Measurements from ENCODE around the gene OR10H2.
"Not testable (repeated sequence)": the region's sequence is repeated elsewhere in the genome, so short reads cannot be mapped to it uniquely, and the experiment has no call there.

The OR10H2 gene

GRCh38 chr19:15727724-15728123 lies at the start of gene OR10H2:
Gene OR10H2 (plus strand): TSS chr19:15728024. CDS start chr19:15728044, 20 bp downstream.
- no peak for DNase-seq (ENCODE audit: low read depth in 2 of 2)

- DNase-seq (ENCODE audit: low read depth in 2 of 2), result no peak
These were observed 48.7 kb upstream of the OR10H2 start for GRCh38 chr19:15679089-15679488.

DNA sequence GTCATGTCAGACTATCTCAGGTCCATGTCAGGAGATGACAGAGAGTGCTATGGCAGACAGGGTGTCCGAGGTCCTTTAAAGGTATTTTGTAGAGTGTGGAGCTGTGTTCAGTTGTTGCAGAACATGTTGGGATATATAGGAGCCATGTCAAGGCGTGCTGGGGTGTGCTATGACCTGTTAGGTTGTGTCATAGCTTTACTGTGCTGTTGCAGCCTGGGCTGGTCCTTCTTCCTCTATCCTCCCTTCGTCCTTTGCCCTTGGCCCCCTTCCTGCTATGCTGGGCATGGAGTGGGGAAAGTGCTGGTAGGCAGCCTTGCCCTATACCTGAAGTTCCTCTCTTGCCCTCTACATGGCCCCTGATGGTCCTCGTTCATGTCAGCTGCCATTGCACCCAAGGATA lies 48.0 kb upstream of the OR10H2 start:
- DNase-seq (ENCODE audit: low read depth in 2 of 2), result not testable (repeated sequence)

DNA sequence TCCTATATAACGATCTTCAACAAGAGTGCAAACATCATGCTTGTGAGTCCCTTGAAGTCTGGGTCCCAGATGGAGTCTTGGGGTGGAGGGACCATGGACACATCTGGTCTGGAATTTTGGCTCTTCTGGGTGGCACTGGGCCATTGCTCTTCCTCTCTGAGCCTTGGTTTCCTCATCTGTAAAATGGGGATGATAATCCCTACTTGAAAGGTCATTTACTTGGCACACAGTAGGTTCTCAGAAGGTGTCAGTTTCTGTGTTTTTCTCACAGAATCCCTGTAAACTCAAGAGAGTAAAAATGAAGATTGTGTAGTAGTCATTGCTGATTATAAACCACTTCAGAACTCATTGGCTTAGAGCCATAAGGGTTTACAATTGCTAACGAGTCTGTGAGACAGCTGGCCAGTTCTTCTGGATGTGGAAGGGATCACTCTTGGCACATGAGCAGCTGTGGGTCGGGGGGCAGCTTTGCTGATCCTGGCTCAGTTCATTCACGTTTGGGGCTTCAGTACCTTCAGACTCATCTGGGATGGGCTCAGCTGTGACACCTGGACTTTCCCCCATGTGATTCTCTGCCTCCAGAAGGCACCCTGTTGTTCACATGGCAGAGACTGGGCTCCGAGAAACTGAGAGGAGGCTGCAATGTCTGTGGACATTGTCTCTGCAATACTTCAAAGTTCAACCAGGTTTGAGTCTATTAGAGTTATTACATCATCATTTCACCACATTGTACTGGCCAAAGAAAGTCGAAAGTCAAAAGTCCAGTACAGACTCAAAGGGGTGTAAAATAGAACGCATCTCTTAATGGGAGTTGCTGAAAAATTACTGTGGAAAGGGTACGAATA lies 47.1 kb upstream of the OR10H2 start:
- DNase-seq (ENCODE audit: low read depth in 2 of 2), result no peak

DNA sequence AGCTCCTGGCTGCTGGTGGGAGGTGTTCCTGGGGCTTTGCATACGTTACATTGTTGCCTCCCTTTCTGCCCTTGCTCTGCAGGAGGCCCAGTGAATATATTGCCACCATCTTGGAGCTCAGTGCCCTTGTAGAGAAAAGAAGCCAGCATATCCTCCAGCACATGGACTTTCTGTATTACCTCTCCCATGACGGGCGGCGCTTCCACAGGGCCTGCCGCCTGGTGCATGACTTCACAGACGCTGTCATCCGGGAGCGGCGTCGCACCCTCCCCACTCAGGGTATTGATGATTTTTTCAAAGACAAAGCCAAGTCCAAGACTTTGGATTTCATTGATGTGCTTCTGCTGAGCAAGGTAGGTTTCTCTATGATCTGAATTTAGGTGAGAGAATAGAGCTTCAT lies 44.4 kb upstream of the OR10H2 start:
- DNase-seq (ENCODE audit: low read depth in 2 of 2), result no peak

DNA sequence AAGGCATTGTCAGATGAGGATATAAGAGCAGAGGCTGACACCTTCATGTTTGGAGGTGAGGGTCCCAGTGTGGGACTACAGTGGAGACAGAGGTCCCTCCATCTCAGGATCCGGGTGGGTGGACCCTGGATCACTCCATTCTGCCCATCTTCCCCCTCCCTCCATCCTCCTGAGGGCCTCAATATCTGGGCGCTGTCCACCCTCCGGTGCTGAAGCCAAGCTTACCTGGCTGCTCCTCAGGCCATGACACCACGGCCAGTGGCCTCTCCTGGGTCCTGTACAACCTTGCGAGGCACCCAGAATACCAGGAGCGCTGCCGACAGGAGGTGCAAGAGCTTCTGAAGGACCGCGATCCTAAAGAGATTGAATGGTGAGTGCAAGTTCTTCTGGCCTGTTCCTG lies 43.0 kb upstream of the OR10H2 start:
- DNase-seq (ENCODE audit: low read depth in 2 of 2), result no peak

DNA sequence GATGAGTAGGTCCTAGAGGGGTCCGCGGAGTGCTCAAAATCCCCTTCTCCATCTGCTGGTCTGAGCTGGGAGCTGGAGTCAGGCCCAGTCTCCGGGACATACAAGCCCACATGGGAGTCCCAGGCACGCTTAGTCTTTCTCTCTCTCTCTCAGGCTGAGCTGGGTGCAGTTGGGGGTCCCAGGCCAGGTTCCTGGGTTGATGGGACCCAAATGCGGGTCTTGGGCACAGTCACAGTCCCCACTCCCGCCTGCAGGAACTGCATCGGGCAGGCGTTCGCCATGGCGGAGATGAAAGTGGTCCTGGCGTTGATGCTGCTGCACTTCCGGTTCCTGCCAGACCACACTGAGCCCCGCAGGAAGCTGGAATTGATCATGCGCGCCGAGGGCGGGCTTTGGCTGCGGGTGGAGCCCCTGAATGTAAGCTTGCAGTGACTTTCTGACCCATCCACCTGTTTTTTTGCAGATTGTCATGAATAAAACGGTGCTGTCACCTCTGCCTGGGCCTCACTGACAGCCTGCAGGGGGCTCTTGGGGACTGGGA lies 31.1 kb upstream of the OR10H2 start:
- no peak for DNase-seq (ENCODE audit: low read depth in 2 of 2)

- no peak for DNase-seq (ENCODE audit: low read depth in 2 of 2)
These were observed 25.9 kb upstream of the OR10H2 start for GRCh38 chr19:15701757-15702533.

GRCh38 chr19:15702534-15702930 lies 25.3 kb upstream of the OR10H2 start:
- DNase-seq (ENCODE audit: low read depth in 2 of 2), result no peak

- DNase-seq (ENCODE audit: low read depth in 2 of 2), result no peak
These were observed 13.2 kb upstream of the OR10H2 start for GRCh38 chr19:15714638-15715037.

DNA sequence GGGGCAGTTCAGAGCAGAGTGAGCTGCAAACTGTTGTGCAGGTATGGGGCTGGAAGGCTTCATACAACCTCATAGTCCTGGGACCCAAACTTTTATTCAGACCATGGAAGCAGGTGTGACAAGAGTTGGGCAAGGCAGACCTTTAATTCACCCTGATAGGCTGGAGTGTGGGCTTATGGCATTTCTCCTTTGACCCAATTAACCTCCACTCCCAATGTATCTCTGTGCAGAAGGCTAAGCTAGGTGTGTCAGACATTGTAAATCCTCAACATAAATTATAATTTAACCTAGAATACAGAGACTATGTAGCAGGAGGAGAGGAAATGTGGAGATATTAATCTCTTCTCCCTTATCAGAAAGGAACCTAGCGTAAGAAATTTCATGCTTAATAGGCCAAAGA lies 12.2 kb upstream of the OR10H2 start:
- DNase-seq (ENCODE audit: low read depth in 2 of 2), result no peak

DNA sequence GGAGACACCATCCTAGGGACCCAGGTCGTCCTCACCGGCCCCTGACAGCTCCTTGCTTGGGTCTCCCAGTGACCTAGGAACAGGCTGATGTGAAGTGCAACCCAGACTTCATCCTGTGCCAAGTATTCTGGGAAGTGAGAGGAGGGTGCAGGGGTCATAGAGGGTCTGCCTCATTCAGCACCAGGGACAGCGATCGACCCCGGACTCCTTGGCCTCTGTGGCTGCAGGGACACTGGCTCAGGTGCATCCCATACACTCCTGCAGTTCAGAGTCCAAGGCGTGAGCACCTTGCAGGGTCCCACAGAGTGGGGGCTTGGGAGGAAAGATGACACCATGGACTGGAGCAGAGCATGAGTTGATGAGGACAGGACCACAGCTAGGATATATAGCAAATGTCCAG lies 10.0 kb upstream of the OR10H2 start:
- DNase-seq (ENCODE audit: low read depth in 2 of 2), result no peak

GRCh38 chr19:15721268-15721667 lies 6.6 kb upstream of the OR10H2 start:
- DNase-seq (ENCODE audit: low read depth in 2 of 2), result no peak

- DNase-seq (ENCODE audit: low read depth in 2 of 2), result no peak
These were observed 4.9 kb upstream of the OR10H2 start for GRCh38 chr19:15722956-15723355.

DNA sequence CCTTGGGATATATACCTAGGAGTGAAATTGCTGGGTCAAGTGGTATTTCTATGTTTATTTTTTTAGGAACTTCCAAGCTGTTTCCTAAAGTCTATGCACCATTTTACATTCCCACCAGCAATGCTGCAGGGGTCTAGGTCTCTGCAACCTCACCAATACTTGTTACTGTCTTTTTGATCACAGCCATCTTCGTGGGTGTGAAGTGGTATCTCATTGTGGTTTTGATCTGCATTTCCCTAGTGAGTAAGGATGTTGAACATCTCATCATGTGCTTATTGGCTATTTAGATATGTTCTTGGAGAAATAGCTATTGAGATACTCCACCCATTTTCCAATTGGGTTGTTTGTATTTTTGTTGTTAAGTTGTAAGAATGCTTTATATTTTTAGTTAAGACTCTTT lies 2.7 kb downstream of the OR10H2 start:
- no peak for DNase-seq (ENCODE audit: low read depth in 2 of 2)

DNA sequence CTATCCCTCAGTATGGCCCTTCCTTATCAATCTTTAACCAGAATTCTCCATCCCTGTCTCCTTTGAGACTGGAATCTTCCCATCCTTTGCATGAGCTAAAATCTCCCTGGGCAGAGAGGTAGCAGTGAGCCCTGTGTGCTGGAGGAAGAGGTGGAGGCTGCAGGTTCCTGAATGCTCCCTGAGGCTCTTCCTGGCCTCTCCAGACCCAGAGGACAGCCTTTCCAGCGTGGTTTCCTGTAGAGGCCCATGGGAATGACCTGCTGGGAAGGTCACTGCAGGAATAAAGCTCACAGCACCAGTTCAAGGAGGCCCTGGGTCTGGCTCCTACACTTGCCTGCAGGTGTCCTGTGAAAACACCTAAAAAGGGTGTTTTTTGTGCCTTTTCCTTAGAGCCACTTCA lies 4.6 kb downstream of the OR10H2 start:
- no peak for DNase-seq (ENCODE audit: low read depth in 2 of 2)

DNA sequence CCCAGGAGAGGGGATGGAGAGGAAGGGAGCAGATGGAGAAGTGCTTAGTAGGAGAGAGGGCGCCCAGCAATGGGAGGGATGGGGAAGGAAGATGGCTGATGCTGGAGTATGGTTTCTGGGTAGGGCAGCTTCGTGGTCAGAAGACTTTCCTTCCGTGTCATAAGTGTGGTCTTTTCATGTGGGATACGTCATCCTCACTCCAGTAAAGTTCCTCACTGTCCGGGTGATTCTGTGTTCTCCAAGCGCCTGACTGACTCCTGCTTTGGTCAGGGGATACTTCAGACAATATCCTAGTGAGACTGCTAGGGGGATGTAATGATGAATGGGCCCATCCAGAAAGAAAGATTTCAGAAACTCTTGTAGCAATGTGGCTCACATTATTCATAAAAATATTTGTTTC lies 6.1 kb downstream of the OR10H2 start:
- DNase-seq (ENCODE audit: low read depth in 2 of 2), result no peak

- no peak for DNase-seq (ENCODE audit: low read depth in 2 of 2)
These were observed 9.9 kb downstream of the OR10H2 start, which contains the start of gene OR10H3 for GRCh38 chr19:15737722-15738121. Gene OR10H3 (plus strand): TSS chr19:15737985. CDS start chr19:15741393, 3,408 bp downstream.

DNA sequence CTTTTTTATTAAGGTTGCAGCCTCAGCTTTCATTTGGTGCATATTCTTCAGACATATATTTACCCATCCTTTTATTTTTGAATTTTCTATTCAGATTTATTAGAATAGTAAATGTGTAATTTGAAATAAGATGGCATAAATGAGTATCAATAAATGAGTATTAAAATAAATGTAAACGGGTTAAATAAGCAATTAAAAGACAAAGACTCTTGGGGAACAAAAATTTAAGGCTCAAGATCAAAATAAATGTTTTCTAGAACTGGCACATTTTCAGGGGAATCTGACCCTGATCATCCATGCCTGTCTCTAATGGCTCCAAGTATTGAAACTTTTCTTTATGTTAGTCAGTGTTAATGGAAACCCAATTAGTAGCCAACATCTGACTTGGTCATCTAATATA lies 13.0 kb downstream of the OR10H2 start:
- no peak for DNase-seq (ENCODE audit: low read depth in 2 of 2)

DNA sequence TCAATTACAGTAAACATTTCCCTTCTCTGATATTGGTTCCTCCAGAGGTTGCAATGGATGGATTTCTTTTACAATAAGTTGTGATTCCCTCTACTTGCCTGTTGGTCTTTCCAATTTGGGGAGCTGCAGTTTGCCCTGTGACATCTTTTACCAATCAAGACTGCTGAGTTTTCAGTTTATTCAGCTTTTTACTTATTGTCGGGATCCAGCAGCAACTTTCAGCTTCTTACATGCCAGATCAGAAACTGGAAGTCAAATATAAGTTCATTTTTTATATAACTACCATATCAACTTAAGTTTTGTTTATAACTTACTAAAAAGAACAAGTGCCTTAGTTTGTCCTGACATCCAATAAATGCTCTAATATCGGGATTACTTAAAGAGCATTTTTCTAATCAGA lies 20.4 kb downstream of the OR10H2 start:
- DNase-seq (ENCODE audit: low read depth in 2 of 2), result no peak

DNA sequence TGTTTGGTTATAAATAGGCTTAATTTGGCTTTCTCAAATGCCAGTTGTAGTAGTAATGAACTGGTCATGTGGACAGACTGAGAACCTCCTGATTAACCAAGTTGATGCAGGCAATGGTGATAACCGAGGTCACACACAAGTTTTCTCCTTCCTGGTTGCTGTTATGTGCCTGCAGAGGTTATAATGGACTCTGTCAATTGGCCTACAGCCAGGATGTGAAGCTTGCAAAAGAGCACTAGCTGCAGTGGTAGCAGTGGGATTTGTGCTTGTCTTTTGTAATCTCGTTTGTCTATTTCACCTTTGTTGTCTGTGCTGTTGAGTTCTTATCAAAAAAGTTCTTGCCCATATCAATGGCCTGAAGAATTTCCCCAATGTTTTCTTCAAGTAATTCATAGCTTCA lies 30.6 kb downstream of the OR10H2 start:
- DNase-seq (ENCODE audit: low read depth in 2 of 2), result no peak

DNA sequence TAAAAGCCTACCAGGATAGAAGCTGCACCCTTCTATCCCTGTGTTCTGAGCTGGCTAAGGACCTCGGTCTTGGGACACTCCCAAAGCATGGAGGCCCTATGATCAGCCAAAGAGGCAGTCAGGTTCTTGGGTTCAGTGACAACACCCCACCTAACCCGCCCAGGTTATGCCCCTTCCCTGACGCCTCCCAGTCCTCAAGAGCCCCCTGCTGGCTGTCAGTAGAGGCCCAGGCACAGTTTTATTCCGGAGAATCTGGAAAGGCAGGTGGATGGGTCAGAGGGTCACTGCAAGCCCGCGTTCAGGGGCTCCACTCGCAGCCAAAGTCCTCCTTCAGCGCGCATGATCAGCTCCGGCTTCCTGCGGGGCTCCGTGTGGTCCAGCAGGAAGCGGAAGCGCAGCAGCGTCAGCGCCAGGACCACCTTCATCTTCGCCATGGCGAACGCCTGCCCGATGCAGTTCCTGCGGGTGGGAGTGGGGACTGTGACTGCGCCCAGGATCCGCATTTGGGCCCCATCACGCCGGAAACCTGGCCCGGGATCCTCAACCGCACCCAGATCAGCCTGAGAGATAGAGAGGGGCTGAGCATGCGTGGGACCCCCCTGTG lies 32.2 kb downstream of the OR10H2 start:
- DNase-seq (ENCODE audit: low read depth in 2 of 2), result no peak

Data from stimulated activated CD8-positive, alpha-beta memory T cell treated with anti-CD3 and anti-CD28 coated beads, Interleukin-15, amount 100 ng/mL, for 48 hours (primary cell).